ENCODE data around the gene TEX14. TPM values are rescaled to one million over a fixed set of nuclear protein-coding genes. Genes with fewer than 3 reads are reported as not detected.

TEX14 gene
- total RNA-seq, 1 donor from 2014 or later: not detected

DNA sequence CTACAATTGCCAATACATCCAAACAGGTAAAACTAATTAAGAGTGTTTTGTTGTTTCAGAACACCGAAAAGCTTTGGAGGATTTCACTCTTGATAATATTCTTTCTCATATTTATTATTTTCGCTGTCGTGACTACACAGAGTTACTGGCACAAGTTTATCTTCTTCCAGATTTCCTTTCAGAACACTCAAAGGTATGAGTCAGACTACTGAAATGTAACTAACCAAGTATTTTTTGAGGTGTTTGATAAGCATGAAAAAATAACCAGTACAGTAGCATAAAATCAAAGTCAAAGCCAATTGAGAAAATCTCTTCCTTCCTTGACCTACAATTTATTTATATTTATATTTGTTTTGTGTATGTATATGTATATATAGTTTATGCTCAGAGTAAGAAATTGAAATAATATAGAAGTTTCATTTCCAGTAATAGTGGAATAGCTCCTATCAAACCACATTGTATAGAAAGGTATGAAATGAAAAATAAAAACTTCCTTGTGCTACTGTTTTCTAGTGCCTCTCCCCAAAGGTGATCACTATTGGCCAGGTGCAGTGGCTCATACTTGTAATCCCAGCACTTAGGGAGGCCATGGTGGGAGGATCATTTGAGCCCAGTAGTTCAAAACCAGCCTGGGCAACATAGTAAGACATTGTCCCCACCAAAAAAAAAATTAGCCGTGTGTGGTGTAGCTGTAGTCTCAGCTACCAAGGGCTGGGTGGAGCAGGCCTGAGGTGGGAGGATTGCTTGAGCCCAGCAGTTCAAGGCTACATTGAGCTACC, 11.5 kb upstream of the TEX14 start:
- H3K27me3 ChIP-seq (ENCODE audit: control insufficient read depth, insufficient read depth, low read length): no peaks in the 10 kb centered on the region
- TF ChIP-seq, protein P1, sequence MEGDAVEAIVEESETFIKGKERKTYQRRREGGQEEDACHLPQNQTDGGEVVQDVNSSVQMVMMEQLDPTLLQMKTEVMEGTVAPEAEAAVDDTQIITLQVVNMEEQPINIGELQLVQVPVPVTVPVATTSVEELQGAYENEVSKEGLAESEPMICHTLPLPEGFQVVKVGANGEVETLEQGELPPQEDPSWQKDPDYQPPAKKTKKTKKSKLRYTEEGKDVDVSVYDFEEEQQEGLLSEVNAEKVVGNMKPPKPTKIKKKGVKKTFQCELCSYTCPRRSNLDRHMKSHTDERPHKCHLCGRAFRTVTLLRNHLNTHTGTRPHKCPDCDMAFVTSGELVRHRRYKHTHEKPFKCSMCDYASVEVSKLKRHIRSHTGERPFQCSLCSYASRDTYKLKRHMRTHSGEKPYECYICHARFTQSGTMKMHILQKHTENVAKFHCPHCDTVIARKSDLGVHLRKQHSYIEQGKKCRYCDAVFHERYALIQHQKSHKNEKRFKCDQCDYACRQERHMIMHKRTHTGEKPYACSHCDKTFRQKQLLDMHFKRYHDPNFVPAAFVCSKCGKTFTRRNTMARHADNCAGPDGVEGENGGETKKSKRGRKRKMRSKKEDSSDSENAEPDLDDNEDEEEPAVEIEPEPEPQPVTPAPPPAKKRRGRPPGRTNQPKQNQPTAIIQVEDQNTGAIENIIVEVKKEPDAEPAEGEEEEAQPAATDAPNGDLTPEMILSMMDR (IDR thresholded peaks at IDR 0.05; ENCODE audit: insufficient read depth, low read length, severe bottlenecking): no peak
- DNase-seq (ENCODE audit: low read depth) (peak; percentile 67), FAIRE-seq (no peak)
- no peak overlapping the region for H3K4me3 ChIP-seq (ENCODE audit: low read depth, low read length)
- H3K36me3 ChIP-seq (ENCODE audit: control insufficient read depth, insufficient read depth, low read length): peaks cover 5% of the 10 kb centered on the region

DNA sequence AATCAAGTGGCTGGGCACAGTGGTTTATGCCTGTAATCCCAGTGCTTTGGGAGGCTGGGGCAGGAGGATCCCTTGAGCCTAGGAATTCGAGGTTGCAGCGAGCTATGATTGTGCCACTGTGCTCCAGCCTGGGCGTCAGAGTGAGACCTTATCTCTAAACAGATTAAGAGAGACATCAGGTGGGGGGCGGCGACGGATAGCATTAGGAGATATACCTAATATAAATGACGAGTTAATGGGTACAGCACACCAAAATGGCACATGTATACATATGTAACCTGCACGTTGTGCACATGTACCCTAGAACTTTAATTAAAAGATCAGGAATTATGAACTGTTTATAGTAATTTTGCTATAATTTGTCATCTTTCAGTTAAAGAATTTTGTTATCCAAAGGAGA, 10.9 kb upstream of the TEX14 start:
- no peak for DNase-seq (ENCODE audit: low read depth)
- Histone ChIP-seq H3K4me3 (ENCODE audit: low read depth, low read length) (no peak overlapping the region), H3K27me3 (ENCODE audit: control insufficient read depth, insufficient read depth, low read length) (no peaks in the 10 kb centered on the region), H3K36me3 (ENCODE audit: control insufficient read depth, insufficient read depth, low read length) (peaks cover 5% of the 10 kb centered on the region)
- TF ChIP-seq, protein P1 (IDR thresholded peaks at IDR 0.05; ENCODE audit: insufficient read depth, low read length, severe bottlenecking): no peak
- FAIRE-seq: no peak

DNA sequence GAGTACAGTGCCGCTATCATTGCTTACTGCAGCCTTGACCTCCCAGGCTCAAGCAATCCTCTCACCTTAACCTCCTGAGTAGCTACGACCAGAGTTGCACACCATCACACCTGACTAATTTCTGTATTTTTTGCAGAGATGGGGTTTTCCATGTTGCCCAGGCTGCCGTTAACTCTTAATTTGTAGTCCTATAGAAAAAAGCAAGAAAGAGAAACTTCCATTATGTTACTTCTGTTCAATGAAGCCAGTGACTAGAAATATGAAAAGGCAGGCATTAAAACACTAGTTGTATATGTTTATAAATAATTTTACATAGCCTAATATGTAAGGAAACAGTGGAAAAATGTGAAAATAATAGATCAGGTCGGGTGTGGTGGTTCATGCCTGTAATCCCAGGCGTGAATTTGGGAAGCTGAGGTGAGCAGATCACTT, 10.2 kb upstream of the TEX14 start:
- peaks cover 5% of the 10 kb centered on the region for H3K36me3 ChIP-seq (ENCODE audit: control insufficient read depth, insufficient read depth, low read length)
- no peak overlapping the region for H3K4me3 ChIP-seq (ENCODE audit: low read depth, low read length)
- no peaks in the 10 kb centered on the region for H3K27me3 ChIP-seq (ENCODE audit: control insufficient read depth, insufficient read depth, low read length)
- DNase-seq (ENCODE audit: low read depth) (no peak), FAIRE-seq (no peak)
- TF ChIP-seq, protein P1 (IDR thresholded peaks at IDR 0.05; ENCODE audit: insufficient read depth, low read length, severe bottlenecking): no peak

DNA sequence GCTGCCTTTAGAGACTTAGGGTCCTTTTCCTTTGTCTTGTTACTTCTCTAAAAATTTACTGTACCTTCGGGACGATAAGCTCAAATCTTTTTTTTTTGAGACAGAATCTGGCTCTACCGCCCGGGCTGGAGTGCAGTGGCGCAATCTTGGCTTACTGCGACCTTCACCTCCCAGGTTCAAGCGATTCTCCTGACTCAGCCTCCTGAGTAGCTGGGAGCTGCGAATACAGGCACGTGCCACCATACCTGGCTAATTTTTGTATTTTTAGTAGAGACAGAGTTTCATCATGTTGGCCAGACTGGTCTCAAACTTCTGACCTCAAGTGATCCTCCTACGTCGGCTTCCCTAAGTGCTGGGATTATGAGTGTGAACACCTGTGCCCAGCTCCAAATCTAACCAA, 7.9 kb upstream of the TEX14 start:
- FAIRE-seq: no peak

DNA sequence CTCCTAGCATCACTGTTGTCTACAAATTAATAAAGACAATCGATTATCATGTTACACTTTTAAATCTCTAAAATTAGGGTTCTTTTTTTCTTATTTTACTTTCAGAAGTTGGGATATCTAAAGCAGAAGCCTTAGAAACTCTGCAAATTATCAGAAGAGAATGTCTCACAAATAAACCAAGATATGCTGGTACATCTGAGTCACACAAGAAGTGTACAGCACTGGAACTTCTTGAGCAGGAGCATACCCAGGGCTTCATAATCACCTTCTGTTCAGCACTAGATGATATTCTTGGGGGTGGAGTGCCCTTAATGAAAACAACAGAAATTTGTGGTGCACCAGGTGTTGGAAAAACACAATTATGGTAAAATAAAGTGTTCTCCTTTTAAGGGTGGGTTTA, 3.0 kb upstream of the TEX14 start:
- DNase-seq (ENCODE audit: low read depth): no peak
- Histone ChIP-seq H3K27me3 (ENCODE audit: control insufficient read depth, insufficient read depth, low read length) (no peaks in the 10 kb centered on the region), H3K36me3 (ENCODE audit: control insufficient read depth, insufficient read depth, low read length) (no peaks in the 10 kb centered on the region), H3K4me3 (ENCODE audit: low read depth, low read length) (no peak overlapping the region)
- no peak for FAIRE-seq
- TF ChIP-seq, protein P1 (IDR thresholded peaks at IDR 0.05; ENCODE audit: insufficient read depth, low read length, severe bottlenecking): no peak

More for the DNA sequence above, 7.9 kb upstream of the TEX14 start:
- Histone ChIP-seq H3K27me3 (ENCODE audit: control insufficient read depth, insufficient read depth, low read length) (no peaks in the 10 kb centered on the region), H3K36me3 (ENCODE audit: control insufficient read depth, insufficient read depth, low read length) (peaks cover 1% of the 10 kb centered on the region), H3K4me3 (ENCODE audit: low read depth, low read length) (no peak overlapping the region)
- TF ChIP-seq, protein P1 (IDR thresholded peaks at IDR 0.05; ENCODE audit: insufficient read depth, low read length, severe bottlenecking): no peak
- DNase-seq (ENCODE audit: low read depth): no peak

DNA sequence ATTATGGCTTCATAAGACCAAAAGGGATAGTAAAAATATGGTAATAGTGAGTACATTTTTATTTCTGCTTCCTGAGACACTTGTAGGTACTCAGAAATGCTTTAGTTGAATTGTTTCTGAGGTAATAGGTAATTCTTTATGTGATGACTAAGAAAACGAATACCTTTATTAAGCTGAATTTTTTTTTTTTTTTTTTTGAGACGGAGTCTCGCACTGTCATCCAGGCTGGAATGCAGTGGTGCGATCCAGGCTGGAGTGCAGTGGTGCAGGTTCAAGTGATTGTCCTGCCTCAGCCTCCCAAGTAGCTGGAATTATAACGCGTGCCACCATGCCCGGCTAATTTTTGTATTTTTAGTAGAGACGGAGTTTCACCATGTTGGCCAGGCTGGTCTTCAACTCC, 2.5 kb upstream of the TEX14 start:
- TF ChIP-seq, protein P1 (IDR thresholded peaks at IDR 0.05; ENCODE audit: insufficient read depth, low read length, severe bottlenecking): no peak
- H3K27me3 ChIP-seq (ENCODE audit: control insufficient read depth, insufficient read depth, low read length): no peaks in the 10 kb centered on the region
- FAIRE-seq (no peak), DNase-seq (ENCODE audit: low read depth) (no peak)
- H3K36me3 ChIP-seq (ENCODE audit: control insufficient read depth, insufficient read depth, low read length): no peaks in the 10 kb centered on the region
- no peak overlapping the region for H3K4me3 ChIP-seq (ENCODE audit: low read depth, low read length)
